GM19240 (cell line): Measurements from ENCODE around the gene IMPACT.

Experiments
- DNase-seq: peaks from one replicate; pipeline ENCODE4 v3.0.0; 2011; ENCODE audit warnings: low spot score; ENCODE audit not compliant: insufficient read length

Gene IMPACT

DNA sequence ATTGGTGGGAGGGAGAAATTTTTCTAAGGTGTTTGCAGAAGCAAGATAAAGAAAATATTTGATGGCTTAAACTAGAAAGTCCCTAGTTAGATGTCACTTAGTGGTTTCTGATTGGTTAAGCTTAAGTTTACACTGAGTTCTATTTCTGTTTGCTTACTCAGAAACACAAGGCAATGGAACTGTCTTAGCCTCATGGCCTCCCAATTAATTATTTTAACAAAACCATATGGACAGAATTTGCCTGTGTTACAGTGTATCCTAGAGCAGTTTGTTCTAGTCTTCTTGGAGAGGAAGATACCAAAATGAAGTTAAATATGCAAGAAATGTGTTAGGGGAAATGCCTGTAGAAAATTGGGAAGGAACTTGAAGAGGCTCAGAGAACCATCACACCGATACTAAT is 4.6 kb upstream of the IMPACT start:
- no peak for DNase-seq

DNA sequence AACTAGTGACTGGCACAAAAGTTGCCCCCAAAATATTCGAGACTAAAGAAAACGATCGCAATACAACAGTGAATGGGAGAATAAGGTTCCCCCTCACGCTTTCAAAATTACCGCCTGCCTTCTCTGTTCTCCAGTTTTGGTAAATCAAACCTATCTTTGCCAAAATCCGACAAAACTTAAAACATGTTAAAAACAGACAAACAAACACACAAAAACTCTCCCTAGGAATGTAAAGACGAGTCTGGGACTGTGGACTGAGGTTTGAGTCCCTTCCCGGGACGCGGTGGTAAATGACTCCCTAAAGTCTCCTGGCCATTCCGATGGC is 435 bp upstream of the IMPACT start:
- no peak for DNase-seq

DNA sequence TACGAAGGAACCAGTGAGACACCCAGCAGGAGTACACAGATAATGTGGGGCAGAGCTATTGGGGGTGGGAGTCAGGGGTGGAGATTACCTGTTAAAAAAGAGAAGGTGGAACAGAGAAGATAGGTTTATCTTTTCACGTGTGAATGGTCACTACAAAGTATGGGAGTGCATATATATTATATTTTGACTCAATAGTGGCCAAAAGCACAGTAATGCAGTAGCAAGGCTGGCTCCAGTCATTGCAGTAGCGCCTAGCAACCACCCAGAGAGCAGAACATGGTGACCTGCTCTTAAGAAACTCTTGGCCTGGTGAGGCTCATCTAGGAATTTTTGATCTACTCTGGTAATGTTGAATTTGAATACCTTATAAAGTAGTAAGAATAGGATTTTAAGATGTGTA is 1.0 kb downstream of the IMPACT start:
- no peak for DNase-seq

DNA sequence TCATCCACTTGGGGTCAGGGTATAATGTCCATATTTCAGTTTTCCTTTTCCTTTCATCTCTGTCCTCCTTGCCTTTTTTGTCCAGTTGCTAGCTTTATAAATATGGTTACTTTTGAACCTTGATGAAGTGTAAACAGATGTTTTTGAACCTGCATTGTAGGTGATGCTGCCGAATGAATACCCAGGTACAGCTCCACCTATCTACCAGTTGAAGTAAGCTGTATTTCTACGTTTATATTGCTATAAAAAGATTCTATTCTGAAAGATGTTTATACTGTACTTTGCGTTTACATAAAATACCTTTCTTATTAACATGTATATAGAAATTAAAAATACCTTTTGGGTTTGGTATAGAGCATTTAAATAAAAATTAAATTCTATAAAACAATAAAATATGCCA is 2.2 kb downstream of the IMPACT start:
- DNase-seq = no peak

DNA sequence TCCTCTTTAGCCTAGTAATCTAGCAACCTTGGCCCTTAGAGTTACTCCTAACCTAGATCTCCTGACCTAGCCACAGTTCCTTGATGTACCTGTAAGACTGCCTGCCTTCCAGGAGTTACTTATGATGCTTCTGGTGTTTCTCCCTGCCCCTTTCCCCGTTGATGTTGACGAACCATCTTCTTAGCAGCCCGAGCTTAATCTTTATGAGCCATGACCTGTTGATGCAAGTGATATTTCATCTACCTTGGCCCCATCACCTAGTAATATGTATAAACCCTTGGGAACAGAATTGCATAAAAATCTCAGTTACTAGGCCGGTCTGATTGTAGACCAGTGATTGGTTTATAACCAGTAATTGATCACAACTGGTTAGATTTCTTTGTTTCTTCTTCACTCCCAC is 2.7 kb downstream of the IMPACT start:
- DNase-seq = no peak

DNA sequence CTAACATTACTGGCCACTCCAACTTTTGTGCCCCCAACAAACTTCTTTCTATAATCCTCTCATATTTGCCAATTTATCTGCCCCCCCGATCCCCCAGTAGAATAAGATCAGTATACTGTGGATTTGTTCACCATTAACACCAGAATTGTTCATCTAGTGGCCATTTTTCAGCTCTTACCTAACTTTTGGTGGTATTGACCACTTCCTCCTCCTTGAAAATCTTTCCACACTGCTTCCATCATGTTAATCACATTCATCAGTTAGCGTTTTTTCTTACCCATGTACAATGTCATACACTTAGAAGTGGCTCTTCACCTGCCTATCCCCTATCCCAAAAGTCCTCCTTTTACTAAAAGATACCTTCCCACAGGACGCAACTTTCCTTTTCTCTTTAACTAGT is 6.1 kb downstream of the IMPACT start:
- DNase-seq = no peak

DNA sequence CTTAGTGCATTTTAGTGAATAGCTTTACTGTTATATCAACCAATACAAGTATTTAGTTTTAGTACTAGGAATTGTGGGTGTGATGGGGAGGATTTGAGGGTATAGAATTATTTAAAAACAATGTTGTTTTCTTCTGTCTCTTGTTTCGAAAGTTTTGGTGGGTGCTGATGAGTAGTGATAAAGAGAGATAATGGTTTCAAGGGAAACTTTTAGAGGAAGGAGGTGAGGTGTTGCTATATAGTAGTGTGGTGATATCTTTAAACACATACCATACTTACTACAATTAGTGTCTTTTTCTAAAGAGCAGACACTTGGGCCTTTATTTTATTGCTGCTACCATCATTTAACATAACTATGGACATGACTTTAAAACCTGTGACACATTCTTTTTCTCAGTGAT is 10.5 kb downstream of the IMPACT start:
- DNase-seq = no peak

DNA sequence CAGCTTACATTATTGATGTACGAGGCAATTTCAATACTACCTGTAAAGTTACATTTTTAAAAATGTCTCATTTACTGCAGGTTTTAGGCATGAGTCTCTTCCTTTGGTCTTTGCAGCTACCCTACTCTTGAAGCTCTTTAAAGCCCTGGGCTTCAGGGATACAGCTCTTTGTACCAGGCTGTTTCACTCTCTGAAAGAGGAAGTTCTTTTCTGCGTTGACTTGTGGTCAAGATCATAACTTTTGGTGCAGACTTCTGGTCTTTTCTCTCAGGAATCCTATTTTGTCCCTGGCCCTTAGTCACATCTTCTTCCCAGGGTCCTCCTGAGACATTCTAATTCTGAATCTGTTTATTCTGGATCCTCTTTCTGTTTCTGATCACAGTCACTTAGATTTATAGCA is 17.4 kb downstream of the IMPACT start:
- DNase-seq = no peak

DNA sequence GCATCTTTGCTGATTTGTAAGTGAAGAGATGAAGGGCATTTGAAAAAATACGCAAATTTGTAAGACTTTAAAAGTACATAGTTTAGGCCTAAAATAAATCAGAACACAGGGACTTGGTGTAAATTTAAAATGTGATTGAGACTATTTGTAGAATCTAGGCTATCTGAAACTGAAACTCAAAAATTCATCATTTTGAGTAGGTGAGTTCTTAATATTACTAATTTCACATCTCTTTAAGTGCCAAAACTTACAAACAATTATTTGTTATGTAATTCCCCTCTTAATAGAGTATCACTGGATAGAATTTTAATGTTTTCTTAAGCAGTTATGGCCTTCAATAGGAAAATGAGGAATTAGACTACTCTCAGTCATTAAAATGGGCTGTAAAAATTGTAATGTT is 20.0 kb downstream of the IMPACT start:
- no peak for DNase-seq

DNA sequence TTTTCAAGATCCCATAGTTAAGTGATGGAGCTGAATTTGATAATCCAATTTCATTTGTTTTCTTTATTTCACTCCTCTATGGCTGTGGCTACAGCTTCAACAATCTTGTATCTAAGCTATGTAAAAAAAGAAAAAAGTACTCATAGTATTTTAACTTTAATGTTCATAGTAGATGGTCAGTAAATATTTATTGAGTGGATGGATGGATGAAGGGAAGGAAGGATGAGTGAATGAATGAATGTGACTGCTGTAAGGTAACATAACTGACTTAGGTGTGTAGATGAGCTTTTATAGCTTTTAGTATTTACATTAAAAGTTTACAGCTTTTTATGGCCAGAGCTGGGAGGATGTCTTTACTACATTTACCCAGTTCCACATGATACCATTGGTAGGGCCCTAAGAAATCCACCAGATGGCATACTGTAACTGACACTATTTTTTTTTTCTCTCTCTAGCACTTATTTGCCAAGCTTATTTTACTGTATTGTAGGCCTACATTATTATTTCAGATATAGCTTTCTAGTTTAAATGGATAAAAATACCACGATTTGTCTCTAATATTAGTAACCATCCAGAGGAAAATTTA is 20.6 kb downstream of the IMPACT start:
- DNase-seq = no peak

DNA sequence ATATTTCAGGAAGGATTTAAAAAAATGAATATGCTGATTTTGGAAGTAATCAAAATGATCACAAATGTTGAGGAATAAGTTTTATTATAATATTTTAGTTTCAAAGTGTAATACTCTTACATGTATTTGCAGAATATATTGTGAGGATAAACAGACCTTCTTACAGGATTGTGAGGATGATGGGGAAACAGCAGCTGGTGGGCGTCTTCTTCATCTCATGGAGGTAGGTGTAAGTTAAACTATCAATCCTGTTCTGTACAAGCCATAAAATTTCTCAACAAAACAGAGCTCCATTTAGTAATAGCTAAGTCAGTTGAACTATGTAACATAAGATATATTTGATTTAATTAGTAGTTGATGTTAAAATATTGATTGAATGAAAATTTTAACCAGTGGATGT is 21.5 kb downstream of the IMPACT start:
- DNase-seq = no peak

DNA sequence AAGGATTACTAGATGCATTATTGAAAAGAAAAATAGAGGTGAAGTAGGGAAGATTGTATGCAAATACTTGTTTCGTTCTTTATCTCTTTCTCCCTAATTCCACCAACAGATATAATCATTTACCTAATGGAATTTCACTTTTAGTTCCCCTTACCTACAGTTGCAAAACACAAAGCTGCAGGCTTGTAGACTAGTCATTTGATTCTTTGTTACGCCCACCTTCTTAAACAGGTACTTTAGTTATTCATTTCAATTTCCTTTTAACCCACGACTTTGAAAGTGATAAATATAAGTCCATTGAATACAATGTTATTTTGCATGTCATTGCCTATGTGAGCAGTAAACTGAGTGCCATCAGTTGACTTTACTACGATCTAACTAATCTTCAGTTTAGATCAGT is 30.1 kb downstream of the IMPACT start:
- DNase-seq = no peak

DNA sequence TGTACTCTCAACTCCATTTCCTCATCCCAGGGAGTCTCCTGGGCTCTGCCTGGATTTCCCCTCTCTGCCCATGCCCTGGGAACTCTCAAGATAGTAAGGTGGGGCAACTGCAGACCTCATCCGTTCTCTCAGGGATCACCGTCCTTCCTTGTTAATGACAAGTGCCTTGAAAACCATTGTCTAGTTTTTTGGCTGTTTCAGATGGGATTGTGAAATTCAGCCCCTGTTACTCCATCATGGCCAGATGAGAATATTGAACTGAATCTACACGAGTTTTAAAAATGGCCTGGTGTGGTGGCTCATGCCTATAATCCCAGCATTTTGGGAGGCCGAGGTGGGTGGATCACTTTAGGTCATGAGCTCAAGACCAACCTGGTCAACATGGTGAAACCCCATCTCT is 33.3 kb downstream of the IMPACT start:
- no peak for DNase-seq

DNA sequence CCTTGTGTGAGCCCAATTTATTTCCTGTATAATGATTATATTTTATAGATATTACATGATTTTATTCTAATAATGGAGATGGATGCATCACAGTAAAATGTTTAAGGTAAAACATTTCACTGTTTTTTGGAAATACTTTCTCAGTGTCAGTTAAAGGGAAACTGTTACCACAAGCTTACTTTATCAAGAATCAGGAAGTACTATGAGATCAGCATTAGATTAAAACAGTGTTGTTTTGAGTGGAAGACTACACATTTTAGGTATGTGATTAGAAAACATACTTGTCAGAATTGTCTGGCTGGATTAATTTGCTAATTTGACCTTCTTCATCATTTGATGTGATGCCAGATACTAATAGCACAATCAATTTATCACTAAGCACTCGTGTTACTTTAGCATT is 33.9 kb downstream of the IMPACT start, which contains the start of gene HRH4:
TSS of gene HRH4 (plus strand) at position 250 of the 400 bp plus-strand sequence. CDS start at position 342, 92 bp downstream.
- no peak for DNase-seq

DNA sequence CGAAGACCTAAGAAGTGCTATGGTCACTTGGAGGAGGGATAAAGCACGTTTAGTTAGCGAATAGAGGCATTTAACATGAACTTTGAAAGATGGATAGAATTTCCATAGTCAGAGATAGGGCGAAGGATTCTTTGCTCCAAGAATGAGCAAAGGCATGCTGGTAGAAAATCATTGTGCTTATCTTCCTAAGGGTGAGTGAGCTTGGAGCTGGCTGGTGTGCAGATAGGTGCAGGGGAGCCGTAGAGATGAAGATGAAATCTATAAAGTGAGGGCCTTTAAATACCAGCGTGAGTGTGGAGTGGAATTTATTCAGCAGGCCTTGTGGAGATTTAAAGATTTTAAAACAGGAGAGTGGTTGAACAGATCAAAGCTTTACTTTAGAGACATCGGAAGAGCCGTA is 35.5 kb downstream of the IMPACT start:
- DNase-seq = no peak

DNA sequence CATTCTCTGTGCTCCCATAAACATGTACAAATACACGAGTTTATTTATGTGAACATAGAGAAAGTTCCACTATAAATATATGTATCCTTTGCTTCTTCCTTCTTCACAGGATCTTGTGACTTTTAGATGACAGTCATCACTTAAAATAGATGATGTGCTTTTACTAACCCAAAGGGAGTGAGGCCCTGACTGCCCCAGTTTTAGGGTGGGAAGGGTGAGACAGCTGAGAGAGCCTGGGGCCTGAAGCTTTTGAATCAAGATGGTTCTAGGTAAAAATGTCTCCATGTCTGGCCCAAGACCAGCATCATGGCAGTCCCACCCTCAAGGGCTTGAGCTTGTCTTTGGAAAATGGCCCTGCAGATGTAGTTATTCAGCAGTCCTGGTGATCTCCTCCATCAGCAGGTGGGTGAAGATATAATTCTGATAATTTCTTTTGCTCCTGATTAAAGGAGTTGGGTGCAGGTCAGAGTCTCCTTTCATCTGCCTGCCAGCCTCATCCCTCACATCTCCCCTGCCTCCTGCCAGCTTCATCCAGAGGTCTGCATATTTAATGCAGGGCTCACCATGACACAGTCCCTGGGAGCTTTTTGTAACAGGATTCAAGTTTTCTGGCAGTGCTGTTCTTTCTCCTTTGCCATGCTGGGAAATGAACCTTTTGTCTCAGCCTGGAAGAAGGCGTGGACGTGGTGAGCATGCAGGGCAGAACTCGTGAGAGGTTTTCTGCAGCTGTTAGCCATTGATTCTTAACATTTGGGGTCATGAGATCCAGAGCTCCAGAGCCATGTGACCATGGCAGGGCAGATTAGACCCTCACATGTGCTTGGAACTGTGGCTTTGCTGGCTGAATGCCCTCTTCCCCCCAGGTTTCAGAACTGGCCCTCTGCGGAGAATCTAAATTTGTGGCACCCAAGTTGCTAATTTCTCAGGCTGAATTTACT is 36.6 kb downstream of the IMPACT start:
- DNase-seq = no peak

DNA sequence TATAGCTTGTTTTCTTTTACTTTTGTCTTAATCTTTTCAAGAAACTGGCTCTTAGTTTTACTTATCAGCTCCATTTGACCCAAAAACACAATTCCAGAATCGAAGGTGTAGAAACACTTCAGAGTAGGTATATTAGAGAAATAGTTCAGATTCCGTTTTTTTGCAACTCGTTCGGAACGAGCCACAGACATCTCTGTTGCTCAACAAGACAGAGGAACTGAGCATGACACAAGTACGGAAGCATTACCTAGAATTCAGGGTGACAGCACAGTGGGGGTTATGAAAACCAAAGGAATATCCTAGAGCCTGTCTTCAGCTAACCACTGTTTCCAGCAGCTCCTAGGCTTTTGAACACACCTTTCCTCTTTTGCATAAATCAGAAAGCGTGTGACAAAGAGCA is 39.0 kb downstream of the IMPACT start:
- no peak for DNase-seq

DNA sequence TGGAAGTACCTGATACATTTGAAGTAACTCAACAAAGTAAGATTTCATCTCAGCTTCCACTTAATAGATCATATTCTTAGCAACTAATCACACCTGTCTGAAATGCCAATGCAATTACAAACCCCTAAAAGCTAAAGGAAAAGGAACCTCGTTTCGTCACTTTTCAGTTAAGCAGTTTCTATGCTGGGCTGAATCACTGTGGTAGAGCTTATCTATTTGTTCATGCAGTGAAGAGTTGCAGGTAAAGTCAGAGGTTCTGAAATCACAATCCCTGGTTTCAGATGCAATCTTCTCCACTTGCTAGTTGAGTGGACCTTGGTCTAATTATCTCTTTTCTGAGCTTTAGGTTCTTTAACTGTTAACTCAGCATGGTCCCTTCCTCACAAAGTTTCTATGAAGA is 40.3 kb downstream of the IMPACT start:
- DNase-seq = no peak

DNA sequence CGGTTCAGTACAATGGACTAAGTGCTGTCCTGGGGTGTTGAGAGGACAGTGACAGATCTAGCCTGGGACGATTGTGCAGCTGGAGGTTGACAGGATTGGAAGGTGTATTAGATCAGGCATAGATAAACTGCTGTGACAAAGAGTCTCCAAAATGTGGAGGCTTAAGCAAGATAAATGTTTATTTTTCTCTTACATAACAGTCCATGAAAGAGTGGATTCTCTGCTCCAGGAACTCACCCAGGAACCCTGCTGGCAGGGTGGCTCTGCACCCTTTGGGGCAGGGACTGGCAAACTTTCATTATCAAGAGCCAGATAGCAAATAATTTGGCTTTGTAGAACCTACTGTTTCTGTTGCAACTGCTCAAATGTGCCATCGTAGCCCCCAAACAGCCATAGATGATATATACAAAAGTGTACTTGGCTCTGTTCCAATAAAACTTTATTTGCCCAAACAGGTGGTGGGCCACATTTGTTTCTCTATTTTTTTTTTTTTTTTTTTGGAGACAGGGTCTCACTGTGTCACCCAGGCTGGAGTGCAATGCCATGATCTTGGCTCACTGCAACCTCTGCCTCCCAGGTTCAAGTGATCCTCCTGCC is 43.6 kb downstream of the IMPACT start:
- no peak for DNase-seq

DNA sequence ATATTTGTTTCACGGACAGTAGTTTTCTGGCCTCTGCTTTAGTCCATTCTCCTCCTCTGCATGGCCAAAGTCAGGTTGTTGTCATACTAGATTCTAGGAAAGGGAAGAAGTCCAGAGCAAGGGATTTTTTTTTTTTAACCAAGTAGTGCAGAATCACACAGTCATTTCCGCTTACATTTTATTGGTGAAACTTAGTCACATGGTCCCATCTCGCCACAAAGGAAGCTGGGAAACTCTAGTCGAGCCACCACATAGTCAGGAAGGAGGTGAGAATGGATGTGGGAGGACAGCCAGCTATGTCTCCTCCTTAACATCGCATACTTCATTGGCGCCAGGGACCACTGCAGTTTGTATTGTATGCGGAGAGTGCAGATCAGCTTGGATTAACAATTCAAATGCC is 44.3 kb downstream of the IMPACT start:
- DNase-seq = no peak

DNA sequence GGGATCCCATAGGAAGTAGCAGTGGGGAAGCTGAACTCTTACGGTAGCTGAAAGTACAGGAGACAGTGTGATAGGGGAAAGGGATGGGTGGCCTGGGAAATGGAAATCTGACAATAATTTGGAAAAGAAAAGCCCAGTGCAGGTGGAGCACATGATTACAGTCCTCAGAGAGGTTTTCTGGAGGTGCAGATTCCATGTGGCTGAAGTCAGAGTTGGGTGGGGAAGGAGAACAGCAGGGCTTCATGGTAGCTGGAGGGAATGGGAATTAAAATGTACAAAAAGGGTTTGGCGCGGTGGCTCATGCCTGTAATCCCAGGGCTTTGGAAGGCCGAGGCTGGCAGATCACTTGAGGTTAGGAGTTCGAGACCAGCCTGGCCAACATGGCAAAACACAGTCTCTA is 46.1 kb downstream of the IMPACT start:
- DNase-seq = no peak

DNA sequence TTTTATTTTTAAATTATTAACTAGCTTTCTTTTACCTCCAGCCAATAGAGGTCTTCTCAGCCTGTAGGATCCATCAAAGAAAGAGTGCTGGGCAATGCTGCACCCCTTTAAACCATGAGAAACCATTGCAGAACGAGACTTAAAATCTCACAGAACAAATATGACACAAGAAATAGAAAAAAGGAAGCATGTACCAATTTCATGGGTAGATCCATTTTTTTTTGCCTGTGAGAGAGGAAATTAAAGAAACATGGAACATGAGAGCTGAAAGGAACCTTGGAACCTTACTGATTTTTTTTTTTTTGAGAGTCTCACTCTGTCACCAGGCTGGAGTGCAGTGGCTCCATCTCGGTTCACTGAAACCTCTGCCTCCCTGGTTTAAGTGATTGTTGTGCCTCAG is 47.9 kb downstream of the IMPACT start:
- DNase-seq = no peak
